ENCODE measurements around the gene KDM3A.

The KDM3A gene

GRCh38 chr2:86436328-86436727 is 4.8 kb upstream of the KDM3A start:
- DNase-seq = no peak

- DNase-seq = no peak
Measured at GRCh38 chr2:86439879-86440630, 1.1 kb upstream of the KDM3A start.

- DNase-seq = no peak
Measured at GRCh38 chr2:86441392-86441881, 266 bp downstream of the KDM3A start.

- no peak for DNase-seq
Measured at GRCh38 chr2:86441882-86442641, 891 bp downstream of the KDM3A start.

GRCh38 chr2:86442642-86443005 is 1.5 kb downstream of the KDM3A start:
- DNase-seq = peak; percentile 39

- no peak for DNase-seq
Measured at GRCh38 chr2:86443631-86444350, 2.6 kb downstream of the KDM3A start.

GRCh38 chr2:86445436-86445835 is 4.3 kb downstream of the KDM3A start:
- no peak for DNase-seq

- DNase-seq = no peak
Measured at GRCh38 chr2:86446060-86446459, 4.9 kb downstream of the KDM3A start.

GRCh38 chr2:86453836-86454235 is 12.7 kb downstream of the KDM3A start:
- DNase-seq = peak; percentile 45

GRCh38 chr2:86454238-86454637 is 13.1 kb downstream of the KDM3A start:
- no peak for DNase-seq

- no peak for DNase-seq
Measured at GRCh38 chr2:86455181-86455580, 14.0 kb downstream of the KDM3A start.

GRCh38 chr2:86461042-86461743 is 20.0 kb downstream of the KDM3A start:
- no peak for DNase-seq

- DNase-seq = no peak
Measured at GRCh38 chr2:86464652-86465051, 23.5 kb downstream of the KDM3A start.

GRCh38 chr2:86466306-86466705 is 25.1 kb downstream of the KDM3A start:
- no peak for DNase-seq

- no peak for DNase-seq
Measured at GRCh38 chr2:86468162-86469033, 27.2 kb downstream of the KDM3A start.

GRCh38 chr2:86470890-86471289 is 29.7 kb downstream of the KDM3A start:
- DNase-seq = no peak

GRCh38 chr2:86471637-86472036 is 30.5 kb downstream of the KDM3A start:
- DNase-seq = no peak

GRCh38 chr2:86476092-86476491 is 34.9 kb downstream of the KDM3A start:
- DNase-seq = no peak

GRCh38 chr2:86476918-86477317 is 35.7 kb downstream of the KDM3A start:
- no peak for DNase-seq

- DNase-seq = no peak
Measured at GRCh38 chr2:86477349-86477748, 36.2 kb downstream of the KDM3A start.

- no peak for DNase-seq
Measured at GRCh38 chr2:86480105-86480504, 38.9 kb downstream of the KDM3A start.

GRCh38 chr2:86482034-86482433 is 40.9 kb downstream of the KDM3A start:
- DNase-seq = no peak

All from NCI-H1048 (cell line).